ENCODE data around the gene GPR132. TPM values are rescaled to one million over a fixed set of nuclear protein-coding genes. Genes with fewer than 3 reads are reported as not detected.

The GPR132 gene
- total and polyA plus RNA-seq, 4 donors: 2.3 to 19.5 (median 5.7) TPM

- DNase-seq: no peak
- Histone ChIP-seq H3K9ac (ENCODE audit: insufficient read depth in 1 of 2, low read length in 2 of 2) (no peak overlapping the region), H3K4me1 (ENCODE audit: control insufficient read depth in 5 of 5, insufficient read depth in 5 of 5, low read length in 5 of 5) (peaks cover 3 to 48% (median 17%) of the 10 kb centered on the region in 5 donors), H3K4me3 (no peak overlapping the region), H3K27me3 (ENCODE audit: control insufficient read depth in 3 of 3, insufficient read depth in 3 of 3, low read length in 2 of 3) (no peaks in the 10 kb centered on the region), H3K27ac (ENCODE audit: low read depth in 1 of 2, low read length in 1 of 2) (no peak overlapping the region), H3K9me3 (ENCODE audit: control insufficient read depth in 4 of 4, insufficient read depth in 3 of 4, low read length in 3 of 4) (peaks cover 0 to 2% (median 0%) of the 10 kb centered on the region in 4 donors), H3K36me3 (ENCODE audit: control insufficient read depth in 4 of 4, insufficient read depth in 4 of 4, low read length in 4 of 4) (peaks cover 0 to 6% (median 0%) of the 10 kb centered on the region in 4 donors)
- TF ChIP-seq CTCF (IDR thresholded peaks at IDR 0.05; ENCODE audit: control extremely low read depth, extremely low read depth): no peak
- ATAC-seq (ENCODE audit: insufficient read depth, low FRiP score): no peak
- WGBS, 2 donors: 71 to 88% methylated on average over 6 of the region's 6 CpGs
Measured at GRCh38 chr14:105015905-105016304, 49.3 kb downstream of the GPR132 start.

GRCh38 chr14:105015242-105015641, 50.0 kb downstream of the GPR132 start:
- no peak for DNase-seq
- peaks cover 0 to 2% (median 0%) of the 10 kb centered on the region in 4 donors for H3K9me3 ChIP-seq (ENCODE audit: control insufficient read depth in 4 of 4, insufficient read depth in 3 of 4, low read length in 3 of 4)
- TF ChIP-seq CTCF (IDR thresholded peaks at IDR 0.05; ENCODE audit: control extremely low read depth, extremely low read depth): no peak
- H3K4me1 ChIP-seq (ENCODE audit: control insufficient read depth in 5 of 5, insufficient read depth in 5 of 5, low read length in 5 of 5): peaks cover 3 to 48% (median 17%) of the 10 kb centered on the region in 5 donors
- 70 to 85% methylated on average over 9 of the region's 9 CpGs for WGBS, 2 donors
- ATAC-seq (ENCODE audit: insufficient read depth, low FRiP score): no peak
- H3K27ac ChIP-seq (ENCODE audit: low read depth in 1 of 2, low read length in 1 of 2): no peak overlapping the region
- H3K27me3 ChIP-seq (ENCODE audit: control insufficient read depth in 3 of 3, insufficient read depth in 3 of 3, low read length in 2 of 3): no peaks in the 10 kb centered on the region
- peaks cover 0 to 8% (median 1%) of the 10 kb centered on the region in 4 donors for H3K36me3 ChIP-seq (ENCODE audit: control insufficient read depth in 4 of 4, insufficient read depth in 4 of 4, low read length in 4 of 4)
- no peak overlapping the region for H3K9ac ChIP-seq (ENCODE audit: insufficient read depth in 1 of 2, low read length in 2 of 2)
- H3K4me3 ChIP-seq: no peak overlapping the region

GRCh38 chr14:105014631-105015030, 50.6 kb downstream of the GPR132 start:
- DNase-seq (no peak), ATAC-seq (ENCODE audit: insufficient read depth, low FRiP score) (no peak)
- no peak for TF ChIP-seq CTCF (IDR thresholded peaks at IDR 0.05; ENCODE audit: control extremely low read depth, extremely low read depth)
- H3K9me3 ChIP-seq (ENCODE audit: control insufficient read depth in 4 of 4, insufficient read depth in 3 of 4, low read length in 3 of 4): peaks cover 0 to 2% (median 0%) of the 10 kb centered on the region in 4 donors
- no peak overlapping the region for H3K9ac ChIP-seq (ENCODE audit: insufficient read depth in 1 of 2, low read length in 2 of 2)
- no peak overlapping the region for H3K27ac ChIP-seq (ENCODE audit: low read depth in 1 of 2, low read length in 1 of 2)
- no peaks in the 10 kb centered on the region for H3K27me3 ChIP-seq (ENCODE audit: control insufficient read depth in 3 of 3, insufficient read depth in 3 of 3, low read length in 2 of 3)
- 74 to 82% methylated on average over 4 of the region's 4 CpGs for WGBS, 2 donors
- H3K4me1 ChIP-seq (ENCODE audit: control insufficient read depth in 5 of 5, insufficient read depth in 5 of 5, low read length in 5 of 5): peaks cover 0 to 42% (median 14%) of the 10 kb centered on the region in 5 donors
- no peak overlapping the region for H3K4me3 ChIP-seq
- H3K36me3 ChIP-seq (ENCODE audit: control insufficient read depth in 4 of 4, insufficient read depth in 4 of 4, low read length in 4 of 4): peaks cover 0 to 10% (median 4%) of the 10 kb centered on the region in 4 donors

GRCh38 chr14:105014032-105014431, 51.2 kb downstream of the GPR132 start:
- no peak for DNase-seq
- Histone ChIP-seq H3K36me3 (ENCODE audit: control insufficient read depth in 4 of 4, insufficient read depth in 4 of 4, low read length in 4 of 4) (peaks cover 0 to 13% (median 5%) of the 10 kb centered on the region in 4 donors), H3K4me3 (no peak overlapping the region), H3K9me3 (ENCODE audit: control insufficient read depth in 4 of 4, insufficient read depth in 3 of 4, low read length in 3 of 4) (peaks cover 0 to 2% (median 0%) of the 10 kb centered on the region in 4 donors), H3K9ac (ENCODE audit: insufficient read depth in 1 of 2, low read length in 2 of 2) (no peak overlapping the region), H3K27ac (ENCODE audit: low read depth in 1 of 2, low read length in 1 of 2) (no peak overlapping the region), H3K27me3 (ENCODE audit: control insufficient read depth in 3 of 3, insufficient read depth in 3 of 3, low read length in 2 of 3) (no peaks in the 10 kb centered on the region), H3K4me1 (ENCODE audit: control insufficient read depth in 5 of 5, insufficient read depth in 5 of 5, low read length in 5 of 5) (peaks cover 0 to 36% (median 8%) of the 10 kb centered on the region in 5 donors)
- no peak for TF ChIP-seq CTCF (IDR thresholded peaks at IDR 0.05; ENCODE audit: control extremely low read depth, extremely low read depth)
- 83 to 90% methylated on average over 9 of the region's 9 CpGs for WGBS, 2 donors
- no peak for ATAC-seq (ENCODE audit: insufficient read depth, low FRiP score)

Measured in lung (tissue), 12 donors.